Omental fat pad (tissue), 4 donors: ENCODE measurements around the gene MEF2D. TPM values are rescaled to one million over a fixed set of nuclear protein-coding genes. Genes with fewer than 3 reads are reported as not detected.

ENCODE experiments used
- ATAC-seq: fragments of 150-250 bp; one replicate; pipeline ENCODE4 v1.9.1; 2016; ENCODE audit warnings: mild to moderate bottlenecking, moderate library complexity; ENCODE audit not compliant: low FRiP score
- DNase-seq: peaks from one replicate; pipeline ENCODE4 v3.0.0-alpha.2; 2019; ENCODE audit warnings: low spot score
- total RNA-seq, 4 donors: library from RNA; depleted of rRNA; stranded (reverse); fragments of >200 nt; gene quantifications; one replicate each; pipeline ENCODE4 v1.1.0, GENCODE V29; 2016
- TF ChIP-seq, protein P1 (sequence below), 3 donors: fragments of 450-650 bp; IDR thresholded peaks; one replicate each; pipeline ENCODE4 v1.5.1; 2016 to 2017; ENCODE audit warnings: antibody characterized with exemption in 3 of 3, mild to moderate bottlenecking in 3 of 3, moderate library complexity in 2 of 3

MEF2D gene
- total RNA-seq, 4 donors from 2014 or later = 22.8 to 33.8 (median 28.1) TPM

- ATAC-seq (no peak), DNase-seq (no peak)
- TF ChIP-seq, protein P1, sequence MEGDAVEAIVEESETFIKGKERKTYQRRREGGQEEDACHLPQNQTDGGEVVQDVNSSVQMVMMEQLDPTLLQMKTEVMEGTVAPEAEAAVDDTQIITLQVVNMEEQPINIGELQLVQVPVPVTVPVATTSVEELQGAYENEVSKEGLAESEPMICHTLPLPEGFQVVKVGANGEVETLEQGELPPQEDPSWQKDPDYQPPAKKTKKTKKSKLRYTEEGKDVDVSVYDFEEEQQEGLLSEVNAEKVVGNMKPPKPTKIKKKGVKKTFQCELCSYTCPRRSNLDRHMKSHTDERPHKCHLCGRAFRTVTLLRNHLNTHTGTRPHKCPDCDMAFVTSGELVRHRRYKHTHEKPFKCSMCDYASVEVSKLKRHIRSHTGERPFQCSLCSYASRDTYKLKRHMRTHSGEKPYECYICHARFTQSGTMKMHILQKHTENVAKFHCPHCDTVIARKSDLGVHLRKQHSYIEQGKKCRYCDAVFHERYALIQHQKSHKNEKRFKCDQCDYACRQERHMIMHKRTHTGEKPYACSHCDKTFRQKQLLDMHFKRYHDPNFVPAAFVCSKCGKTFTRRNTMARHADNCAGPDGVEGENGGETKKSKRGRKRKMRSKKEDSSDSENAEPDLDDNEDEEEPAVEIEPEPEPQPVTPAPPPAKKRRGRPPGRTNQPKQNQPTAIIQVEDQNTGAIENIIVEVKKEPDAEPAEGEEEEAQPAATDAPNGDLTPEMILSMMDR (IDR thresholded peaks at IDR 0.05) = no peak
Observed at GRCh38 chr1:156468693-156469345, 31.8 kb downstream of the MEF2D start.

DNA sequence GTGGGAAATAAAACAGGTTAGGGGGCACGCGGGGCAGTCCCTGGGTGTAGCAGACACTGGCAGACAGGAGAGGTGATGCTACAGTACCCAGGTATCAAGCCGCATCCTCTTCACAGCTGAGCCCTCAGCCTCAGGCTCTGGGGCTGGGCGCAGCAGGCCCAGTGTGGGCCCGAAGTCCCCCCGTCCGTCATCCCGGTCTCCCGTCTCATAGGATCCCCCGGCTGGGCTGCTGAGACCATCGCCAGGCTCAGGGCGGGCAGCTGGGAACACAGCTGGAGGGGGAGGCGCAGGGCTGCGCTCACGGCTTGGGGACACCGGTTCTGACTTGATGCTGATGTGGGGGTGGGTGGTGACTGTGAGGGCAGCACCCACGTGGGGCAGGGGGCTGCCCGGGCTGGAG is 32.7 kb downstream of the MEF2D start:
- DNase-seq (no peak), ATAC-seq (no peak)
- TF ChIP-seq, protein P1 (IDR thresholded peaks at IDR 0.05) = no peak

DNA sequence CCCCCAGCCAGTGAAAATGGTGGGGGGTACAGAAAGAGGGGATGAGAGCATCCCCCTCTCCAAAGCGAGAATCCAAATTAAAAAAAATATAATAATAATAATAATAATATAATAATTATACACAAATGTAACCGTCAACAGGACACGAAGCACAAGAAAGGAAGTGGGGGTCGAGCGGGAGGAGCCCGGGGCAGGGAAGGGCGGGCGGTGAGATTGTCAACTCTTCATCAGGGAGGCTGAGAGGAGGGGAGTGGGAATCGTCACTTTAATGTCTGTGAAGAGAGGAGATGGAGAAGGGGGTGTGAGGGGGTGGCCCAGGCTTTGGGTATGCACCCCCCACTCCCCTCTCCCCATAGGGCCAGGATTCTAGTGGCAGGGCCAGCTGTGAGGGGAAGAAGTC is 33.2 kb downstream of the MEF2D start:
- DNase-seq = no peak
- no peak for ATAC-seq
- TF ChIP-seq, protein P1 (IDR thresholded peaks at IDR 0.05) = no peak

GRCh38 chr1:156465747-156466365 is 34.7 kb downstream of the MEF2D start:
- no peak for DNase-seq
- TF ChIP-seq, protein P1 (IDR thresholded peaks at IDR 0.05) = no peak
- ATAC-seq = no peak

GRCh38 chr1:156464825-156465452 is 35.6 kb downstream of the MEF2D start:
- DNase-seq (no peak), ATAC-seq (no peak)

GRCh38 chr1:156464335-156464734 is 36.2 kb downstream of the MEF2D start:
- no peak for DNase-seq
- ATAC-seq = no peak

More at GRCh38 chr1:156464825-156465452, 35.6 kb downstream of the MEF2D start:
- TF ChIP-seq, protein P1 (IDR thresholded peaks at IDR 0.05) = no peak

More at GRCh38 chr1:156464335-156464734, 36.2 kb downstream of the MEF2D start:
- TF ChIP-seq, protein P1 (IDR thresholded peaks at IDR 0.05) = no peak
